ENCODE data around the gene N4BP2L2.
"Not testable (repeated sequence)": the region's sequence is repeated elsewhere in the genome, so short reads cannot be mapped to it uniquely, and the experiment has no call there.

Gene N4BP2L2

DNA sequence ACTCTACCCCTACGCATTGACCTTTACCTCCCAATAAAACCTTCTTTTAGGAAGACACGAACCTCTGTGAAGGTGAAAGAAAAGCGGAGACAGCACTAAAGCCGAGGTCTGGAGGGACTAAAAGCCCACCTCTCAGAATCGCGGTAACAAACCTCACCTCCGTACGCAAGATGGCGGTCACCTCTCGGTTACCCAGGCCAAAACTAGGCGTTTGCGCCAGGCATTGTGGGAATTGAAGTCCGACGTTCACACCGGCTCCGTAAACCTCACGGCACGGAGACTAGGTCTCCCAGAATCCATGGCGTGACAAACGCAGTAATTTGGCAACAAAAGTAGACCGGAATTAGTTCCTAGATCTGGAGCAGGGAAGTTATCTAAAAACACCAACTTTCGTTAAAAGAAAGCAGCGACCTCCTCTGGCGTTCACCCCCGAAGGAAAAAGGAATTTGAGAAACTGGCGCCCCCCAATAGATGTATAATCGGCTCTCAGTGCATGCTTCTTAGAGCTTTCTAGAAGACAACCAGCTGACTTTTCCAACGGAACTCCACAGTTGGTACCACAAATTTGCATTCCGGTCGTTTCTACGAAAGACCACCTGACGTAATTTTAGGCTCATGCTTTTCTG is at the start of gene N4BP2L2:
Gene N4BP2L2 (minus strand): TSS at position 175 of the 626 bp plus-strand sequence. CDS start 1,768 bp downstream, outside the sequence.
- DNase-seq = peak; percentile 88

DNA sequence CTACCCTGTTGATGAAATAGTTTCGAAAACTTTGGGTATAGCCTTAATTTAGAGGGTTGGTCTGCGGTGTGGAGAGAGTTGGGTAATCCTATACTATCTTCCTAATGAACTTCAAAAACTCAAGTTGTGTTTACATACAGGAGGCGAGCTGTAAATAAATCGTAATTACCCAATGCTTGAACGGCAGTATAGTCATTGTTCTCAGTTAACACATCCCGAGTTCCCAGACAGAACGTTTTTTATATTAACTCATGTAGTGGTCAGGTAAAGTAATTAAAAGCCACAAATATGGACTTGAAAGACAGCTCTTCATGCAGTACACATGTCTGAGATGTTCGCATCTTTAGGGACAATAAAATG is 49.2 kb upstream of the N4BP2L2 start:
- peak; percentile 8 for DNase-seq

DNA sequence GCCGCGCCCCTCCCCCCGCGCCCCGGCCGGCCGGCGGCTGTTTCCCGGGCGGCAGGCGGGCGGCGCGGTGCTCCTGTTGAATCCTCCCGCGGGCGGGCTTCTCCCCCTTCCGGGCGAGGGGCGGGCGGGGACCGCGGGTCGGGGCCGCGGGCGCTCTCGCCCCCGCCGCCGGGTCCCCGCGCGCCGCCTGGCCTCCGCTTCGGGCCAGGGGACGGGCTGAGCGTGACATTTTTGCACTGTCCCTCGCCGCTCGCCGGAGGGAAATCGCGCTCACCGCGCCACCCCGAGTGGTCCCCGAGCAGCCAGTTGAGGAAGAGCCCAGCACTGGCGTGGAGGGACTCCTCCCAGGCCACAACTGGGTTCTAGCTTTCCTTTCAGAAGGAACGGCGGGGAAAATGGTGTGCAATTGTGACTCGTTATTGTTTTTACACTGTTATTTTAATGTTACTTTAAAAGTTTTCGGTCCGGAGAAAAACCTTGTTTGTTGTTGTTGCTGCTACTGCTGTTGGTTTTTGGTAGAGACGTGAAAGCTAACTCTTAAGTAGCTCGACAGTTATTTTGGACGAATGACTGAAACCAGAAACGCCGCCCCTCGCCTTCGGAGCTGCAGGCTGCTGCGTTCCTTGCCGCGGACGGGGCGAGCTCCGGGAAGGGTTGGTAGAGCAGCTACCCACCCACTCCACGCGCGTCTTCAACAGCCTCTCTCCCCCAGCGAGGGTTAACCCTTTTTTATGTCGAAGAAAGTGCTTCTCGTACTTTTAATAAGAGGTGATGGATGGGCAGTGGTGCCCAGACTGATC is 48.6 kb upstream of the N4BP2L2 start:
- DNase-seq = peak; percentile 21

DNA sequence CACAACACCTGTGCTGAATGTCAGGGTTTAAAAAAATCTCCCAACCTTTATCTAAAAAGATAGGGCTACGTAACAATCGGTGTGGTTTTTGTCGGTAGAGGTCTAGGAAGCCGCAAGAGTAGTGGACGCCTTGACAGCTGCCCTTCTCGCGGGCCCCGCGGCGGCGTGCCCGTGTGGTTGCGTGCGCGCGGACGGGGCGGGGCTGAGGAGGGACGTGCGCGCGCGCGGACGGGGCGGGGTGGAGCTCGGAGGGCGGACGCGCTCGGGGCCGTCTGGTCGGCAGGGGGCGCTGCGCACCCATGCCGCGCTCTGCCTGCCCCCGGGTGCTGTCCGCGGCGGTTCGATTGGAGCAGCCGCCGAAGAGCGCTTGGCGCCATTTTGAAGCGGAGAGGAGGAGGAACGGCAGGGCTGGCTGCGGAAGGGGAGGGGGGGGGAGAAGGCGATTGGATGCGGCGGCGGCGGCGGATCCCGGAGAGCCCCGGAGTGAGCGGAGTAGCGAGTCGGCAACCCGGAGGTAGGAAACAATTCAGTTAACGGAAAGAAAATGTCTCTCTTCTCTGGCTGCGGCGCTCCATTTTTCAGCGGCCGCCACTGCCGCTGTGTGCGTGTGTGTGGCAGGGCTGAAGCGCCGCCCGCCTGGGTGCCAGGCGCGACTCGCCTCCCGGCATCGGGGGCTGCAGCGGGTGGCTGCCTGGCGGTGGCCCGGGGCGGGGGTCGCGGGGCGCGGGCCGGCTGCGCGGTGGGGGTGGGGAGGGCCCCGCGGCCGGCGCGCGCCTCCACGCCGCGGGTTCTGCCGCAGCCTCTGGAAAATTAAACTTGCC is 47.7 kb upstream of the N4BP2L2 start, which contains the start of gene PDS5B:
Gene PDS5B (plus strand): TSS at position 373 of the 821 bp plus-strand sequence. CDS start 62,321 bp downstream, outside the sequence.
- peak; percentile 90 for DNase-seq

- no peak for DNase-seq
Measured at GRCh38 chr13:32585550-32586079, 47.0 kb upstream of the N4BP2L2 start.

- no peak for DNase-seq
Measured at GRCh38 chr13:32582991-32583390, 44.4 kb upstream of the N4BP2L2 start.

- DNase-seq = no peak
Measured at GRCh38 chr13:32582281-32582680, 43.7 kb upstream of the N4BP2L2 start.

- DNase-seq = peak; percentile 20
Measured at GRCh38 chr13:32581177-32581786, 42.7 kb upstream of the N4BP2L2 start.

DNA sequence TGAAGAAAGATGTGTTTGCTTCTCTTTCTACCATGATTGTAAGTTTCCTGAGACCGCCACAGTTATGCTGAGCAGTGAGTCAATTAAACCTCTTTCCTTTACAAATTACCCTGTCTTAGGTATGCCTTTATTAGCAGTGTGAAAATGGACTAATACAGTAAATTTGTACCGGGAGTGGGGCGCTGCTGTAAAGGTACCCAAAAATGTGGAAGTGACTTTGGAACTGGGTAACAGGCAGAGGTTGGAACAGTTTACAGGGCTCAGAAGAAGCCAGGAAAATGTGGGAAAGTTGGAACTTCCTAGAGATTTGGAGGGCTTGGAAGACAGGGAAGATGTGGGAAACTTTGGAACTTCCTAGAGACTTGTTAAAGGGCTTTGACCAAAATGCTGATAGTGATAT is 38.4 kb upstream of the N4BP2L2 start:
- no peak for DNase-seq

GRCh38 chr13:32575687-32576086 is 37.1 kb upstream of the N4BP2L2 start:
- DNase-seq = not testable (repeated sequence)

GRCh38 chr13:32560842-32561241 is 22.2 kb upstream of the N4BP2L2 start:
- DNase-seq = not testable (repeated sequence)

GRCh38 chr13:32555613-32556012 is 17.0 kb upstream of the N4BP2L2 start:
- no peak for DNase-seq

DNA sequence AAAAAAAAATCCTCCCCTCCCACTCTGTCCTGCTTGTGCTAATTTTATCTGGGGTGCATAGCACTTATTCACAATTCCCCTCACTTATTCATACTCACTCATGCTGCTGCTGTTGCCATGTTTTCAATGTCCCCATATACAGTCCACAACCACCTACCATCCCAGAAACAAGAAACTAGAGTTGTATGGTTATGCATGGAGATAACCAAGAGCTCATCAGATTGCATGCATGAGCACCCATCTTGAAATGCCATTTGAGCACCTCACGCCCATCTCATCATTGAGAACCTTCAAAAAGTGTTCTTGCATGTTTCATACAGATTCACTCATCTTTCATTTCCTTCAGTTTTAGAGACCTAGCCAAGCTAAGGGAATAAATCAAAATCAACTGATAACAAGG is 15.1 kb upstream of the N4BP2L2 start:
- no peak for DNase-seq

GRCh38 chr13:32549788-32550187 is 11.2 kb upstream of the N4BP2L2 start:
- no peak for DNase-seq

DNA sequence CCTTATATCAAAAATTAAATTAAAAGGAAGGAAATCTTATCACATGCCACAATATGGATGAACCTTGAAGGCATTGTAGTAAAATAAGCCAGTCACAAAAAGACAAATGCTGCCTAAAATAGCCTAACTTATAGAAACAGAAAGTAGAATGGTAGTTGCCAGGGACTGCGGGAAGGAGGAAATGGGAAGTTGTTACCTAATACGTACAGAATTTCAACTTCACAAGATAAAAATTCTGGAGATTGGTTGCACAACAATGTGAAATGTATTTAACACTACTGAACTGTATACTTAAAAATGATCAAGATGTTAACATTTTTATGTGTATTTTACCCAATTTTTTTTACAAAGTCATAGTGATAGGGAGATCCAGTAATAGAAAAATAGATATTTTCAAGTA is 10.2 kb upstream of the N4BP2L2 start:
- DNase-seq = no peak

DNA sequence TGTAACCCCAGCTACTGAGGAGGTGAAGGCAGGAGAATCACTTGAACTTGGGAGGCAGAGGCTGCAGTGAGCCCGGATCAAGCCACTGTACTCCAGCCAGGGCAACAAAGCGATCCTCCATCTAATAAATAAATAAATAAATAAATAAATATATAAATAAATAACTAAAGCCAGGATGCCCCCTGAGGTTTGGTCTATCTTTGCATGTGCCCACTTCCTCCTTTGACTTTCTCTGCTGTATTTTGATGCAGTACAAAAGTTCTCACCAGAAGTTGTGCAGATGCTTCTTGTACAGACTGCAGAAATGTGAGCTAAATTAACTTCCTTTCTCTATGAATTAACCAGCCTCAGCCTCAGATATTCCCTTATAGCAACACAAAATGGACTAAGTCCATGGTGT is 6.5 kb upstream of the N4BP2L2 start:
- DNase-seq = no peak

- no peak for DNase-seq
Measured at GRCh38 chr13:32542221-32542620, 3.6 kb upstream of the N4BP2L2 start.

GRCh38 chr13:32538143-32538620 is 413 bp downstream of the N4BP2L2 start:
- peak; percentile 34 for DNase-seq

DNA sequence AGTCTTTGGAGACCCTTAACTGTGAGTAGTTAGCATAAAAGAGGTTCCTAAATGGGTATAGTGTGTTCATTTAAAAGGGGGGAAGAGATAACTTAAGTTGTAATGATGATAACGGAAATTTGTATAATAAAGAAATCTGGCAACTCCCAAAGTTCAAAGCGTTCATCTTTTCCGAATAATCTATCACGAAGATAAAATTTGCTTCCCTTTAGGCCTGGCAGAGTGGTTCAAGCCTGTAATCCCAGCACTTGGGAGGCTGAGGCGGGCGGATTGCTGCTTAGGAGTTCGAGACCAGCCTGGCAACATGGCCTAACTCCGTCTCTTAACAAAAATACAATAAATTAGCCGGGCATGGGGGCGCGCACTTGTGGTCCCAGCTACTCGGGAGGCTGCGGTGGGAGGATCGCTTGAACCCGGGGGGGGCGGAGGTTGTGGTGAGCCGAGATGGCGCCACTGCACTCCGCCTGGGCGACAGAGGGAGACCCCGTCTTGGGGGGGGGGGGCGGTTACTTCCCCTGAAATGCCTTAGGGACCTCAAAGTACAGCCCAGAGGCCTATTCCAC is 934 bp downstream of the N4BP2L2 start:
- DNase-seq = no peak

GRCh38 chr13:32535748-32536147 is 2.8 kb downstream of the N4BP2L2 start:
- no peak for DNase-seq

GRCh38 chr13:32535115-32535514 is 3.5 kb downstream of the N4BP2L2 start:
- DNase-seq = no peak

GRCh38 chr13:32530841-32531253 is 7.7 kb downstream of the N4BP2L2 start:
- DNase-seq = no peak
